Urinary bladder (tissue), 4 donors: ENCODE measurements around the gene ACCSL. TPM values are rescaled to one million over a fixed set of nuclear protein-coding genes. Genes with fewer than 3 reads are reported as not detected.

Experiments used
- DNase-seq: peaks from one replicate; pipeline ENCODE4 v3.0.0-alpha.2; 2015; ENCODE audit errors: extremely low spot score
- H3K27ac ChIP-seq: one replicate; pipeline ENCODE4 v1.5.1; 2013; ENCODE audit warnings: low read depth, mild to moderate bottlenecking, moderate library complexity
- H3K36me3 ChIP-seq: one replicate; pipeline ENCODE4 v1.6.1; 2013; ENCODE audit warnings: mild to moderate bottlenecking, moderate library complexity; ENCODE audit not compliant: insufficient read depth
- H3K4me1 ChIP-seq: one replicate; pipeline ENCODE4 v1.6.1; 2013; ENCODE audit warnings: mild to moderate bottlenecking, moderate library complexity; ENCODE audit not compliant: insufficient read depth
- H3K4me3 ChIP-seq: one replicate; pipeline ENCODE4 v1.5.1; 2013; ENCODE audit warnings: low read depth, low read length
- WGBS: extraction: QIAGEN DNeasy Blood & Tissue Kit; methylation state at CpG from one replicate; pipeline ENCODE4 v1.1.7; 2013; 5-methylcytosine and 5-hydroxymethylcytosine counted together
- polyA plus RNA-seq: library from polyadenylated mRNA; stranded (reverse); fragments of 200-250 nt; gene quantifications from one replicate; pipeline ENCODE4 v1.2.3, GENCODE V29; 2013
- total RNA-seq: library from RNA; depleted of rRNA; stranded (reverse); fragments of >200 nt; gene quantifications from one replicate; pipeline ENCODE4 v1.2.3, GENCODE V29; 2014
- donor health status: healthy with polysubstance abuse.
- donor health status: healthy.

The ACCSL gene
- total and polyA plus RNA-seq, 2 donors, result not detected

DNA sequence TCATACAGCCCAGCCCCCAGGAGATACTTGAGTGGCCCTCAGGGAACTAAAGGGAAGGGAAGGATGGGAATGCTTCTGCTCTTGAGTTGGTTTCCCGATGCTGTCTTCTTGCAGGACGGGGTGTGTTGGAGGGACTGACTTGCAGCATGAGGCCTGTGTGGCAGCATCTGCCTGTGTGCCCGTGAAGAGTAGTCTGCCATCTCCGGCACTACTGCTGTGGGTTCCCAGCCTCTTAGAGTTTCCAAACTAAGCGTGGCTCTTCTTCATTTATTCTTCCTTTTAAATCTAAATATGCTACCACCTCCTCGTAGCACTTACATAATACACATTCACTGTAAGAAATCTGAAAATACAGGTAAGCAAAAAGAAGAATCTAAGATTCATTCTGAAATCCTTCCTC lies 60.5 kb downstream of the ACCSL start:
- H3K36me3 ChIP-seq, result no peaks in the 10 kb centered on the region
- DNase-seq, result no peak
- H3K27ac ChIP-seq, result no peak overlapping the region
- no peak overlapping the region for H3K4me3 ChIP-seq
- 94% methylated on average over 6 of the region's 6 CpGs for WGBS
- H3K4me1 ChIP-seq, result no peaks in the 10 kb centered on the region

Other genes with a start within 250 kb of the ACCSL start
- 30.2 TPM for gene ALKBH3, start 167.2 kb upstream of the ACCSL start, total RNA-seq
- 27.7 TPM for gene ALKBH3, start 167.2 kb upstream of the ACCSL start, polyA plus RNA-seq
- 21.4 TPM for gene C11orf96, start 105.3 kb upstream of the ACCSL start, total RNA-seq
- 226 TPM for gene C11orf96, start 105.3 kb upstream of the ACCSL start, polyA plus RNA-seq
- gene ACCS, start 18.3 kb downstream of the ACCSL start, total RNA-seq, result 29.2 TPM
- 14.2 TPM for gene ACCS, start 18.3 kb downstream of the ACCSL start, polyA plus RNA-seq
- gene EXT2, start 47.7 kb downstream of the ACCSL start, total RNA-seq, result 95.3 TPM
- 52.2 TPM for gene EXT2, start 47.7 kb downstream of the ACCSL start, polyA plus RNA-seq